Right forelimb (tissue), 1 donor: ENCODE results near the gene CCDC92.
"Not testable (repeated sequence)": the region's sequence is repeated elsewhere in the genome, so short reads cannot be mapped to it uniquely, and the experiment has no call there.

ENCODE experiments used
- DNase-seq: peaks from one replicate; pipeline ENCODE4 v3.0.0-alpha.2; 2018

CCDC92 gene

GRCh38 chr12:123935956-123936355 is 36.7 kb downstream of the CCDC92 start:
- DNase-seq, result no peak

- no peak for DNase-seq
These were observed 37.8 kb downstream of the CCDC92 start for GRCh38 chr12:123934829-123935228.

- no peak for DNase-seq
These were observed 38.5 kb downstream of the CCDC92 start for GRCh38 chr12:123934016-123934620.

- no peak for DNase-seq
These were observed 39.4 kb downstream of the CCDC92 start for GRCh38 chr12:123933214-123933613.

GRCh38 chr12:123931686-123932321 is 40.8 kb downstream of the CCDC92 start:
- no peak for DNase-seq

GRCh38 chr12:123929946-123930583 is 42.6 kb downstream of the CCDC92 start:
- no peak for DNase-seq

GRCh38 chr12:123928897-123929296 is 43.7 kb downstream of the CCDC92 start:
- DNase-seq, result no peak

- no peak for DNase-seq
These were observed 44.3 kb downstream of the CCDC92 start for GRCh38 chr12:123928274-123928865.

- DNase-seq, result no peak
These were observed 48.1 kb downstream of the CCDC92 start for GRCh38 chr12:123924539-123924938.

- no peak for DNase-seq
These were observed 48.7 kb downstream of the CCDC92 start for GRCh38 chr12:123923927-123924326.

- DNase-seq, result no peak
These were observed 49.6 kb downstream of the CCDC92 start for GRCh38 chr12:123923038-123923437.

GRCh38 chr12:123919980-123920360 is 52.7 kb downstream of the CCDC92 start:
- DNase-seq, result no peak

GRCh38 chr12:123917337-123917850 is 55.2 kb downstream of the CCDC92 start:
- no peak for DNase-seq

- DNase-seq, result no peak
These were observed 55.9 kb downstream of the CCDC92 start for GRCh38 chr12:123916729-123917128.

GRCh38 chr12:123914726-123915333 is 57.8 kb downstream of the CCDC92 start:
- no peak for DNase-seq

GRCh38 chr12:123912415-123913380 is 59.9 kb downstream of the CCDC92 start:
- DNase-seq, result no peak

GRCh38 chr12:123911672-123912409 is 60.8 kb downstream of the CCDC92 start:
- not testable (repeated sequence) for DNase-seq

- no peak for DNase-seq
These were observed 61.9 kb downstream of the CCDC92 start for GRCh38 chr12:123910761-123911193.

GRCh38 chr12:123910057-123910456 is 62.6 kb downstream of the CCDC92 start:
- no peak for DNase-seq

GRCh38 chr12:123908884-123909725 is 63.5 kb downstream of the CCDC92 start:
- no peak for DNase-seq
